Ishikawa (cell line): Measurements from ENCODE around the gene NLN.

ENCODE experiments used
- CEBPB ChIP-seq: IDR thresholded peaks from 2 replicates; pipeline ENCODE4 v1.6.1; 2012
- CREB1 ChIP-seq: IDR thresholded peaks from 2 replicates; pipeline ENCODE4 v1.6.1; 2012; ENCODE audit warnings: low read depth
- EGR1 ChIP-seq: IDR thresholded peaks from 2 replicates; pipeline ENCODE4 v1.6.1; 2012
- EP300 ChIP-seq: IDR thresholded peaks from 2 replicates; pipeline ENCODE4 v1.6.1; 2012; ENCODE audit warnings: borderline replicate concordance
- FOXM1 ChIP-seq: IDR thresholded peaks from 2 replicates; pipeline ENCODE4 v1.6.1; 2012; ENCODE audit warnings: low read depth, borderline replicate concordance
- MAX ChIP-seq: IDR thresholded peaks from 2 replicates; pipeline ENCODE4 v1.6.1; 2012
- NFIC ChIP-seq: IDR thresholded peaks from 2 replicates; pipeline ENCODE4 v1.6.1; 2012
- RAD21 ChIP-seq: IDR thresholded peaks from 2 replicates; pipeline ENCODE4 v1.6.1; 2012; ENCODE audit warnings: low read depth
- REST ChIP-seq: IDR thresholded peaks from 2 replicates; pipeline ENCODE4 v1.6.1; 2012; ENCODE audit warnings: low read depth, mild to moderate bottlenecking
- TAF1 ChIP-seq: IDR thresholded peaks from 2 replicates; pipeline ENCODE4 v1.6.1; 2012; ENCODE audit warnings: low read depth, mild to moderate bottlenecking
- TCF12 ChIP-seq: IDR thresholded peaks from 2 replicates; pipeline ENCODE4 v1.6.1; 2012; ENCODE audit warnings: low read depth
- TEAD4 ChIP-seq: IDR thresholded peaks from 2 replicates; pipeline ENCODE4 v1.6.1; 2012
- USF1 ChIP-seq: IDR thresholded peaks from 2 replicates; pipeline ENCODE4 v1.6.1; 2012
- YY1 ChIP-seq: IDR thresholded peaks from 2 replicates; pipeline ENCODE4 v1.6.1; 2012; ENCODE audit warnings: low read depth
- ZBTB7A ChIP-seq: IDR thresholded peaks from 2 replicates; pipeline ENCODE4 v1.6.1; 2012; ENCODE audit warnings: low read depth

The NLN gene

DNA sequence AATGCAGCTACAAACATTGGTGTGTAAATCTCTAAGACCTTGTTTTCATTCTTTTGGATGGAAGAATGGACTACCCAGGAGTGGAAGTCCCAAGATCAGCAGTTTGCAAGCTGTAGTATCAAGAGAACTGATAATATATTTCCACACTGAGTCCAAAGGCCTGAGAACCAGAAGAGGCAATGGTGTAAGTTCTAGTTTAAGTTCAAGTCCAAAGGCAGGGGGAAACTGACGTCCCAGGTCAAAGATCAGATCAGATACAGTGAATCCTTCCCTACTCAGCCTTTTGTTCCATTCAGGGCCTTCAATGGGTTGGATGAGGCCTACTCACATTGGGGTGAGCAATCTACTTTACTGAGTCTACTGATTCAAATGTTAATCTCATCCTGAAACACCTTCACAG is 124.1 kb downstream of the NLN start:
- TF ChIP-seq CEBPB (no peak), ZBTB7A (no peak), CREB1 (no peak), RAD21 (no peak), TCF12 (no peak), EGR1 (no peak), FOXM1 (no peak), YY1 (no peak), USF1 (no peak), MAX (no peak), TAF1 (no peak), NFIC (no peak), TEAD4 (no peak), EP300 (no peak), REST (no peak)

- TF ChIP-seq RAD21 (no peak), TCF12 (no peak), EP300 (no peak), CREB1 (no peak), TAF1 (no peak), EGR1 (no peak), YY1 (no peak)
These were observed 132.9 kb downstream of the NLN start for GRCh38 chr5:65854925-65855324.

DNA sequence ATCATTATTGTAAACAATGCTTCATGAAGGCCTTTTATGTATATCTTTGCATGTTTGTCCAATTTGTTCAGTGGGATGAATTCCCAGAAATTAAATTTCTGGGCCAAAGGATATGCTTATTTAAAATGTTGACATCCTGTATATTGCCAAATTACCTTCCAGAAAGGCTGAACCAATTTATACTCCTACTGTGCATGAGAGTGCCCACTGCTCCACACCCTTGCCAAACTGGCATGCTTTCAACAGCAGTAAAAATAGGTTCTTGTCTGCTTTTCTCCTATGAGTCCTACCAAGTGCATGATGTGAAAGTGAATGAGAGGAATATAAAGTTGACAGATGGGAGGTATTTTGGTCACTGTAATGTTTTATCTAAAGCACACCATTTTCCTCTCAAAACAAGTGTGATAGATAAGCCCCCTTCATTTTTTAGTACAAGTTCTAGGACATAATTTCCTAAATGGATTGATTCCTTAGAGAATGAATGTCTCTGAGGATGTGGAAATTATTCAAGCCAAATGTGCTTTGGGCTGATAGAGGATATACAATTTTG is 133.8 kb downstream of the NLN start:
- TF ChIP-seq TAF1 (no peak), TCF12 (no peak), NFIC (no peak), FOXM1 (no peak), EP300 (no peak), EGR1 (no peak)

DNA sequence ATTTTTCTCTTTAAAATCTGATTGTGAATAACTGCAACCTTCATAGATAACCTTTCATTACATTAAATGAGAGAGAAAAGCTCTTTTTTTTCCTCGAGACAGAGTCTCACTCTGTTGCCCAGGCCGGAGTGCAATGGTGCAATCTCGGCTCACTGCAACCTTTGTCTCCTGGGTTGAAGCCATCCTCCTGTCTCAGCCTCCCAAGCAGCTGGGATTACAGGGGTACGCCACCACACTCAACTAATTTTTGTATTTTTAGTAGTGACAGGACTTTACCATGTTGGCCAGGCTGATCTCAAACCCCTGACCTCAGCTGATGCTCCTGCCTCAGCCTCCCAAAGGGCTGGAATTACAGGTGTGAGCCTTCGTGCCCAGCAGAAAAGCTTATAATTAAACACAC is 134.5 kb downstream of the NLN start:
- TF ChIP-seq MAX (no peak), RAD21 (no peak), USF1 (no peak), YY1 (no peak), EP300 (no peak), EGR1 (no peak), TEAD4 (no peak), CEBPB (no peak), CREB1 (no peak), TAF1 (no peak), NFIC (no peak), TCF12 (no peak), REST (no peak), FOXM1 (no peak), ZBTB7A (no peak)

DNA sequence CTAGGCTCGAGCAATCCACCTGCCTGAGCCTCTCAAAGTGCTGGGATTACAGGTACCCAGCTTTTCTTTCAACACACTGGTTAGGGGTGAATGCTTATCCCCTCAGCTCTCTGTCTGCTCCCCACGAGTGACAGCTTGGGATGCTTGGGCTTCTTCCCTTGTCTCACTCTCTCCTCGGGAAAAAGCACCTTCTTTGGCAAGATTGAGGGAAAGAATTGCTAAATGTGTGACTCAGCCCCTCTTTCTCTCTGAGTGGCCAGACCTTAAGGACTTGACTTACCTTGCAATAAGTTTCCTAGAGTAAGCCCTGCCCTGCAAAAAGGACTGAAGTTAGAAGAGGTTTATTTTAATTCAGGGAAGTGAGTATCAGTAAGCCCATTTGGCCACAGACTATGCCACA is 136.3 kb downstream of the NLN start:
- TF ChIP-seq EGR1 (no peak), YY1 (no peak), TAF1 (no peak), CREB1 (no peak), NFIC (no peak), REST (no peak), RAD21 (no peak)
